RWPE2 (cell line): ENCODE results near the gene SUSD1.

Experiments used
- ATAC-seq: fragments of 200-7000 bp; cut with Tn5 transposase; 3 replicates; pipeline ENCODE4 v1.9.1; 2021; ENCODE audit warnings: low read depth
- DNase-seq: peaks from one replicate; pipeline ENCODE4 v3.0.0-alpha.2; 2020; ENCODE audit warnings: low spot score
- H3K27ac ChIP-seq: fragments of 450-650 bp; 2 replicates; pipeline ENCODE4 v1.5.1; 2017; ENCODE audit warnings: mild to moderate bottlenecking; ENCODE audit not compliant: poor library complexity, severe bottlenecking
- H3K27me3 ChIP-seq: fragments of 250-450 bp; sonication (Bioruptor Pico); 2 replicates; pipeline ENCODE4 v1.5.1; 2021; ENCODE audit warnings: mild to moderate bottlenecking, moderate library complexity; ENCODE audit not compliant: insufficient read depth, poor library complexity, severe bottlenecking
- H3K36me3 ChIP-seq: fragments of 250-450 bp; sonication (Bioruptor Pico); 2 replicates; pipeline ENCODE4 v1.5.1; 2020; ENCODE audit warnings: low read depth, mild to moderate bottlenecking, moderate library complexity
- H3K4me1 ChIP-seq: fragments of 250-450 bp; sonication (Bioruptor Pico); 2 replicates; pipeline ENCODE4 v1.5.1; 2021; ENCODE audit warnings: mild to moderate bottlenecking, moderate library complexity; ENCODE audit not compliant: insufficient read depth, poor library complexity, severe bottlenecking
- H3K4me3 ChIP-seq: fragments of 250-450 bp; sonication (Bioruptor Pico); 2 replicates; pipeline ENCODE4 v1.5.1; 2021; ENCODE audit warnings: mild to moderate bottlenecking, moderate library complexity; ENCODE audit not compliant: severe bottlenecking
- H3K9me3 ChIP-seq: fragments of 250-450 bp; sonication (Bioruptor Pico); 2 replicates; pipeline ENCODE4 v1.5.1; 2021; ENCODE audit warnings: mild to moderate bottlenecking, moderate library complexity; ENCODE audit not compliant: severe bottlenecking
- CTCF ChIP-seq: fragments of 450-650 bp; IDR thresholded peaks from one replicate; pipeline ENCODE4 v1.5.1; 2017; ENCODE audit warnings: mild to moderate bottlenecking, moderate library complexity; ENCODE audit not compliant: poor library complexity, severe bottlenecking

The SUSD1 gene

GRCh38 chr9:112169368-112169767, 5.7 kb downstream of the SUSD1 start:
- DNase-seq: no peak
- Histone ChIP-seq H3K9me3 (no peaks in the 10 kb centered on the region), H3K4me1 (peaks cover 35% of the 10 kb centered on the region), H3K4me3 (no peak overlapping the region), H3K27ac (peak overlapping the region; percentile 54), H3K36me3 (no peaks in the 10 kb centered on the region), H3K27me3 (no peaks in the 10 kb centered on the region)
- TF ChIP-seq CTCF: no peak
- ATAC-seq: no peak

DNA sequence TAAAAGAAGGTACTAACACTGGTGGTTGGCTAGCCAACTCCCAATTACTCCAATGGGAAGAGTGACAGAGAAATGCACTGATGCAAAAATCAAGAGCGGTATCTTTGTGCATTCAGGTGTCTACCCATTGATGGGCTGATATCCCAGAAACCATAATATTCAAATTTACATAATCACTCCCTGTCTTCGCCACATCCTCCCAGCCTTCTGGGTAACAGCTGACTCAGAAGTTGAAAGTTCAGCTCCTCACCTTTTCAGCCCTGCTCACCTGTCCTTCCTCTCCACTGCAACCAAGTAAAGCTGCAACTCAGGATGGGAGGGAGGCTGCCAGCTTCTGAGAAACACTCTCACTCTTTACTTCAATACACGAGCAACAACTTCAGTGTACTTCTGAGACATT, 6.9 kb downstream of the SUSD1 start:
- no peak for ATAC-seq
- Histone ChIP-seq H3K9me3 (no peaks in the 10 kb centered on the region), H3K27me3 (no peaks in the 10 kb centered on the region), H3K36me3 (no peaks in the 10 kb centered on the region), H3K27ac (peak overlapping the region; percentile 54), H3K4me3 (no peak overlapping the region), H3K4me1 (peaks cover 32% of the 10 kb centered on the region)
- DNase-seq: no peak
- no peak for TF ChIP-seq CTCF

DNA sequence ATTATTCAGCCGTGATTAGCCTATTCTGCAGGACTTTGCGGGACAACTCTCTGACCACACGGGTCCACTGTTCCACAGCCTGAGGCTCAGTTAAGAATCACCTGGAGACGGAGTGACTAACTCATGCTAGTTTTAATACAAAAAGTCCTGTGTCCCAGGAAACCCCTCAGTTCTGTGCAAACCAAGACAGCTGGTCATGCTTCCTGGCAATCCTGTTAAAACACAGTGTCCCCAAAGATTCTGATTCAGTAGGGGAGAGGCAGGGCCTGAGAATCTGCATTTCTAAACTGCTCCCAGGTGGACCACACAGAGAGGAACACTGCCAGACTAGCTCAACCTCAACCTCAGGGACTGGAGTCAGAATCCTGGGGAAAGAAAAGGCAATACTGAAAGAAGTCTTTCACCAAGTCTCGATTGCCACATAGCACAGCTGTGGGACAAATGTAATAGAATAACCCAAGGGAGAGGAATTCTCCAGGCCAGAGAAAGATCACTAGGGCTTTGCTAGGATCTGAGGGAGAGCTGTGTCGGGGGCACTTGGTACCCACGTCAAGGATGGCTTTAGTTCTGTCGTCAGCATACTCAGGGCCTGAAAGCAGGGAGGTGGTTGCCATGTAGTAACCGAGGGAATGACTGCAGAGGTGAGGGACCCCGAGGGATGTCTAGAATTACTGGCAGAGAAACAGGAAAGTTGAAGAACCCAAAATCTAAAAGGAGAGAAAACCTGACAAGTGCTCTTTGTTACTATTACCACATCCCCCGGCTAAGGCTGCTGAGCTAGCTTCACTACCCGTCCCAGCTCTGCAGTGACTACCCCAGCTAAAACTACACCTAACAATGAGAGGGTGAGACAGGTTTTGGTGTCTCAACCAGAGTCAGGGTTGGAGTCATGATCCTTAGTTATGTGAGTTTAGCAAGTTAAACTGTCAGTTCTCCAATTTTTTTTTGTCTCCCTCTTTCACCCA, 8.6 kb downstream of the SUSD1 start:
- peak; percentile 68 for TF ChIP-seq CTCF
- no peak overlapping the region for H3K4me3 ChIP-seq
- H3K4me1 ChIP-seq: peaks cover 32% of the 10 kb centered on the region
- H3K36me3 ChIP-seq: no peaks in the 10 kb centered on the region
- H3K27ac ChIP-seq: peak overlapping the region; percentile 45
- DNase-seq: no peak
- H3K27me3 ChIP-seq: no peaks in the 10 kb centered on the region
- no peaks in the 10 kb centered on the region for H3K9me3 ChIP-seq
- peak; percentile 95 for ATAC-seq

DNA sequence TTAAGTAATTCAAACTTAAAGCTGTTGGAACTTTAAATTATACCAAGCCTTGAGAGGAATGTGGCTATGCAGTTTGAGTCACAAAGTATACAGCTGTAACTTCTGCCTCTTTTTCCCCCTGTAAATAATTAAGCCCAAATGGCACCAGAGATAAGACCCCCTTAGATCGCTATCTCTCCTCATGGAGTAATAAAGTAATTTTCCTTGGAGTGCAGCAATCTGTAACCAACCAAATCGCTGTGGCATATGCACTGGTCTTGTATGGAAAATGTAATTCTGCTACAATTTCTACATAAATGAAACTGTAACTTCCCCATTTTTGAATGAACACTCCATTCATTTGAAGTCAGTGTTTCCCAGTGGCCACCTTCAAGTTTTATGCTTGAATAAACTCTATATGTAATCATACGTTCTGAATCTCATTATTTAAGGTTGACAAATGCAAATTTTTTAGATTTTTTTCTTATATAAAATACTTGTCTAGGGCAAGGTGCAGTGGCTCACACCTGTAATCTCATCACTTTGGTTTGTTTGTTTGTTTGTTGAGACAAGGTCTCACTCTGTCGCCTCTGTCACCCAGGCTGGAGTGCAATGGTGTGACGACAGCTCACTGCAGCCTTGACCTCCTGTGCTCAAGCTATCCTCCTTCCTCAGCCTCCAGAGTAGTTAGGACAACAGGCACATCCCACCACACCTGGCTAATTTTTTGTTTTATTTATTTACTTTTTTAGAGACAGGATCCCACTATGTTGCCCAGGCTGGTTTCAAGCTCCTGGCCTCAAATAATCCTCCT, 12.3 kb downstream of the SUSD1 start:
- H3K4me1 ChIP-seq: peaks cover 10% of the 10 kb centered on the region
- TF ChIP-seq CTCF: no peak
- no peak for DNase-seq
- H3K4me3 ChIP-seq: no peak overlapping the region
- no peak for ATAC-seq
- H3K27ac ChIP-seq: no peak overlapping the region
- no peaks in the 10 kb centered on the region for H3K27me3 ChIP-seq
- no peaks in the 10 kb centered on the region for H3K36me3 ChIP-seq
- H3K9me3 ChIP-seq: no peaks in the 10 kb centered on the region
